ENCODE measurements around the gene KRTAP17-1. TPM values are rescaled to one million over a fixed set of nuclear protein-coding genes. Genes with fewer than 3 reads are reported as not detected.
"Not testable (repeated sequence)": the region's sequence is repeated elsewhere in the genome, so short reads cannot be mapped to it uniquely, and the experiment has no call there.

The KRTAP17-1 gene
- total RNA-seq, 2 experiments from 2014 or later = not detected

DNA sequence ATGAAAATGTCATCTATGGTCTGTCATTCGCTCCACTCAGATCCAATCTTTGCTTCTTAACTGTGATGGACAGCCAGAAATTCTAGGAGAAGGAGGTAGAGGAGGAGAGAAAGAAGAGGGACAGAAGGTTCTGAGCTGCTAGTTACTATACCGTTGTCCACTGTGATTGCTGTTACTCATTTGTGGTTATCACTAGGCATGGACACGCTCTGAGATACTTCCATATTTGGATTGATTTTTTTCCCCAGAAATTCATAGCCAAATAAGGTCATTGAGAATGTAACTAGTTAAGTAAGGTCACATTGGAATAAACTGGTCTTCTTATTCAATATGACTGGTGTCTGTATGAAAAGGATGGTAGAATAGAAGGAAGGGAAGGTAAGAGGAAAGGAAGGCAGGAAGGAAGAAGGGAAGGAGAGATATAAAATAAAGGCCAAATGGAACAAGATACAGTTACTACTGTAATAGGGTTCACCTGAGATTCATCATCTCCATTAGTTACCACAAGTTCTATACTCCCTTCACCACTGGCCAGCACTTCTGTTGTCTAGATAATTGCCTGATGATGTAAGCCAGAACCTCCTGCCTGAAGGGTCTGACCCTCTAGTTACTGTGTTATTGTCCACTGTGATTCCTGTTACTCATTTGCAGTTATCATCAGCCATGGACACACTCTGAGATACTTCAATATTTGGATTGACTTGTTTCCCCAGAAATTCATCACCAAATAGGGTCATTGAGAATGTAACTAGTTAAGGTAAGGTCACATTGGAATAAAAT lies 37.1 kb downstream of the KRTAP17-1 start:
- no peaks in the 10 kb centered on the region for H3K4me1 Mint-ChIP-seq
- CTCF ChIA-PET = no interaction called here
- DNase-seq = no peak
- H3K9me3 Mint-ChIP-seq = peaks cover 1% of the 10 kb centered on the region
- POLR2A ChIA-PET = interaction anchor here (0.8 kb wide), 1 partner anchor 412 kb away, joined by 3 read pairs; no protein-coding TSS in a partner anchor
- no peak overlapping the region for H3K27ac Mint-ChIP-seq
- peaks cover 10% of the 10 kb centered on the region for H3K27me3 Mint-ChIP-seq
- no peak overlapping the region for H3K4me3 Mint-ChIP-seq
- no peaks in the 10 kb centered on the region for H3K36me3 Mint-ChIP-seq (ENCODE audit: low read depth)

DNA sequence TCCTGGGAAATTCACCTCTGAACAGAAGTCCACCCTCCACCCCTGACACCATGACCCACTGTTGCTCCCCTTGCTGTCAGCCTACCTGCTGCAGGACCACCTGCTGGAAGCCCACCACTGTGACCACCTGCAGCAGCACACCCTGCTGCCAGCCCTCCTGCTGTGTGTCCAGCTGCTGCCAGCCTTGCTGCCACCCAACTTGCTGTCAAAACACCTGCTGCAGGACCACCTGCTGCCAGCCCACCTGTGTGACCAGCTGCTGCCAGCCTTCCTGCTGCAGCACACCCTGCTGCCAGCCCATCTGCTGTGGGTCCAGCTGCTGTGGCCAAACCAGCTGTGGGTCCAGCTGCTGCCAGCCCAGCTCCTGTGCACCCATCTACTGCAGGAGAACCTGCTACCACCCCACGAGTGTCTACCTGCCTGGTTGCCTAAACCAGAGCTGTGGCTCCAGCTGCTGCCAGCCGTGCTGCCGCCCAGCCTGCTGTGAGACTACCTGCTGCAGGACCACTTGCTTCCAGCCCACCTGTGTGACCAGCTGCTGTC lies 39.8 kb downstream of the KRTAP17-1 start, which contains the start of gene KRTAP9-7:
Gene KRTAP9-7 (plus strand): TSS at position 51 of the 543 bp plus-strand sequence. CDS start 0 bp downstream, at position 51.
- peaks cover 14% of the 10 kb centered on the region for H3K27me3 Mint-ChIP-seq
- DNase-seq; CTCF ChIA-PET; H3K4me3 Mint-ChIP-seq; H3K27ac Mint-ChIP-seq; H3K4me1 Mint-ChIP-seq; H3K9me3 Mint-ChIP-seq; H3K36me3 Mint-ChIP-seq (ENCODE audit: low read depth): not testable (repeated sequence)
- POLR2A ChIA-PET = interaction anchor here (0.6 kb wide), 1 partner anchor 12 kb away, joined by 3 read pairs; no protein-coding TSS in a partner anchor

DNA sequence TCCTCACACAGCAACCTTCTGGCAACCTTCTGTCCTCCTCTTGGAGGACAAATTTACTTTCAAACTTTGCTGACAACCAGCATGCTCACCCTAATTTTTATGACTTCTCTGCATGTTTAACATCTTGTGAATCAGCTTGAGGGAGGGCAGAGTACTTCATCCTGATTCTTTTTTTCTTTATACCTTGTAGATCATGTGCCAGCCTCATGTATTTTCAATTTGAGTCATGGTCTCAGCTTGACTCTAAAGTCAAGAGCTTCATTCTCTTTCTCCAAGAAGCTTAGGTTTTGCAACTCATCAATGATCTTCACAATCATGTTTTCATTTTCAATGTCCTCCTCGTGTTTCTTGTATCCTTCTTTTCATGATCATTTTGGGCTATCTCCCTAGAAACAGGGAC lies 43.7 kb downstream of the KRTAP17-1 start:
- POLR2A ChIA-PET = no interaction called here
- Mint-ChIP-seq H3K9me3 (no peaks in the 10 kb centered on the region), H3K27ac (no peak overlapping the region), H3K4me3 (no peak overlapping the region), H3K4me1 (peaks cover 8% of the 10 kb centered on the region), H3K27me3 (peaks cover 19% of the 10 kb centered on the region), H3K36me3 (ENCODE audit: low read depth) (no peaks in the 10 kb centered on the region)
- no peak for DNase-seq
- CTCF ChIA-PET = no interaction called here

DNA sequence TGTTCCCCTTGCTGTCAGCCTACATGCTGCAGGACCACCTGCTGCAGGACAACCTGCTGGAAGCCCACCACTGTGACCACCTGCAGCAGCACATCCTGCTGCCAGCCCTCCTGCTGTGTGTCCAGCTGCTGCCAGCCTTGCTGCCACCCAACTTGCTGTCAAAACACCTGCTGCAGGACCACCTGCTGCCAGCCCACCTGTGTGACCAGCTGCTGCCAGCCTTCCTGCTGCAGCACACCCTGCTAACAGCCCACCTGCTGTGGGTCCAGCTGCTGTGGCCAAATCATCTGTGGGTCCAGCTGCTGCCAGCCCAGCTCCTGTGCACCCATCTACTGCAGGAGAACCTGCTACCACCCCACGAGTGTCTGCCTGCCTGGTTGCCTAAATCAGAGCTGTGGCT lies 44.2 kb downstream of the KRTAP17-1 start:
- H3K4me1 Mint-ChIP-seq; CTCF ChIA-PET; DNase-seq; H3K9me3 Mint-ChIP-seq; H3K27ac Mint-ChIP-seq; H3K4me3 Mint-ChIP-seq; H3K36me3 Mint-ChIP-seq (ENCODE audit: low read depth); POLR2A ChIA-PET: not testable (repeated sequence)
- peaks cover 16% of the 10 kb centered on the region for H3K27me3 Mint-ChIP-seq

DNA sequence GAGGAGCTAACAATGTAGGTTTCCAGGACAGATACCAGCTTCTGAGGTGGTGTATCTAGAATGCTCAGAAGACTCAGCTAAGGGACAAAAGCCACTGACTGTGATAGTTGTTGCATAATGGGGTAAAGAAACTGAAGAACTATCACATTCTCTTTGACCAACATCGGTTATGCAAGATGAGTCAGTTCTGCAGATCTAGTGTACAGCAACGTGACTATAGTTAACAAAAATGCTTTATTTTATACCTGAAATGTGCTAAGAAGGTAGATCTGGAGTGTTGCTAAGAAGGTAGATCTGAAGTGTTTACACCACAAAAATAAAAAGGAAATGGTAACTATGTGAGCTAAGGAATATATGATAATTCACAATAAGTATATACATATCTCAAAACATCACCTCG lies 47.8 kb downstream of the KRTAP17-1 start:
- ChIA-PET POLR2A (no interaction called here), CTCF (no interaction called here)
- Mint-ChIP-seq H3K36me3 (ENCODE audit: low read depth) (no peaks in the 10 kb centered on the region), H3K27ac (no peak overlapping the region), H3K9me3 (no peaks in the 10 kb centered on the region), H3K27me3 (peaks cover 19% of the 10 kb centered on the region), H3K4me3 (no peak overlapping the region), H3K4me1 (peaks cover 8% of the 10 kb centered on the region)
- DNase-seq = no peak

DNA sequence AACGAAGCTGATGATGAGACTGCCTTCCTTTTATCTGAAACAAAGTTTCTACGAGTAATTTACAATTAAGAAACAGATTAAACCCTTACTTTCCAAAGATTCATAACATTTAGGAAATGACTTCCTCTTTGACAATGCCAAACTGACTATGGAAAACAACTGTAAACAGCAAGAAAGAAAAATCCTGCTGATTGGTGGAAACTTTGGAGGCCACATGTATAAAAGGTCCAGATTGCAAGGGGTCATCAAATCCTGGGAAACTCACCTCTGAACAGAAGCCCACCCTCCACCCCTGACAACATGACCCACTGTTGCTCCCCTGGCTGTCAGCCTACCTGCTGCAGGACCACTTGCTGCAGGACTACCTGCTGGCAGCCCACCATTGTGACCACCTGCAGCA lies 50.4 kb downstream of the KRTAP17-1 start, which contains the start of gene KRTAP9-6:
Gene KRTAP9-6 (plus strand): TSS at position 301 of the 400 bp plus-strand sequence. CDS start 0 bp downstream, at position 301.
- no peak within 1 kb of the TSS for H3K27ac Mint-ChIP-seq
- ChIA-PET POLR2A (no interaction called here), CTCF (no interaction called here)
- H3K4me3 Mint-ChIP-seq = no peak within 1 kb of the TSS
- H3K27me3 Mint-ChIP-seq = peaks cover 34% of the 10 kb centered on the region
- H3K4me1 Mint-ChIP-seq = no peaks in the 10 kb centered on the region
- peaks cover 2% of the 10 kb centered on the region for H3K9me3 Mint-ChIP-seq
- H3K36me3 Mint-ChIP-seq (ENCODE audit: low read depth) = no peaks in the 10 kb centered on the region
- DNase-seq = no peak

Other genes starting within 250 kb of the KRTAP17-1 start
- not detected for gene KRTAP2-4, start 249.8 kb downstream of the KRTAP17-1 start, total RNA-seq
- gene KRTAP4-7, start 231.6 kb downstream of the KRTAP17-1 start, total RNA-seq = not detected
- not detected for gene KRTAP4-8, start 217.6 kb downstream of the KRTAP17-1 start, total RNA-seq
- not detected for gene KRTAP4-16, start 213.5 kb downstream of the KRTAP17-1 start, total RNA-seq
- gene KRTAP4-9, start 210.3 kb downstream of the KRTAP17-1 start, total RNA-seq = not detected
- not detected for gene KRTAP4-11, start 197.3 kb downstream of the KRTAP17-1 start, total RNA-seq
- gene KRTAP4-12, start 191.5 kb downstream of the KRTAP17-1 start, total RNA-seq = not detected
- gene KRTAP4-6, start 175.2 kb downstream of the KRTAP17-1 start, total RNA-seq = not detected
- gene KRTAP4-5, start 165.9 kb downstream of the KRTAP17-1 start, total RNA-seq = not detected
- not detected for gene KRTAP4-4, start 155.0 kb downstream of the KRTAP17-1 start, total RNA-seq
- not detected for gene KRTAP4-3, start 147.5 kb downstream of the KRTAP17-1 start, total RNA-seq
- not detected for gene KRTAP4-2, start 137.5 kb downstream of the KRTAP17-1 start, total RNA-seq
- not detected for gene KRTAP4-1, start 130.8 kb downstream of the KRTAP17-1 start, total RNA-seq
- gene KRTAP9-1, start 125.8 kb downstream of the KRTAP17-1 start, total RNA-seq = not detected
- not detected for gene KRTAP9-2, start 89.1 kb downstream of the KRTAP17-1 start, total RNA-seq
- gene KRTAP9-3, start 83.3 kb downstream of the KRTAP17-1 start, total RNA-seq = not detected
- gene KRTAP9-8, start 77.7 kb downstream of the KRTAP17-1 start, total RNA-seq = not detected
- not detected for gene KRTAP9-4, start 66.0 kb downstream of the KRTAP17-1 start, total RNA-seq
- not detected for gene KRTAP9-9, start 60.3 kb downstream of the KRTAP17-1 start, total RNA-seq
- not detected for gene KRTAP9-6, start 50.3 kb downstream of the KRTAP17-1 start, total RNA-seq
- not detected for gene KRTAP9-7, start 40.0 kb downstream of the KRTAP17-1 start, total RNA-seq
- not detected for gene KRTAP29-1, start 12.9 kb downstream of the KRTAP17-1 start, total RNA-seq
- under 1 TPM in 1 of 2 experiments, not detected in 1; 0.13 TPM for gene KRTAP16-1, start 6.4 kb downstream of the KRTAP17-1 start, total RNA-seq
- gene KRT33A, start 35.1 kb upstream of the KRTAP17-1 start, total RNA-seq = not detected
- not detected for gene KRT33B, start 54.1 kb upstream of the KRTAP17-1 start, total RNA-seq
- gene KRT34, start 66.6 kb upstream of the KRTAP17-1 start, total RNA-seq = not detected
- gene KRT31, start 81.9 kb upstream of the KRTAP17-1 start, total RNA-seq = not detected
- gene KRT37, start 108.9 kb upstream of the KRTAP17-1 start, total RNA-seq = not detected
- gene KRT38, start 125.3 kb upstream of the KRTAP17-1 start, total RNA-seq = not detected
- not detected for gene KRT32, start 151.7 kb upstream of the KRTAP17-1 start, total RNA-seq
- gene KRT35, start 165.4 kb upstream of the KRTAP17-1 start, total RNA-seq = not detected
- not detected for gene KRT36, start 174.2 kb upstream of the KRTAP17-1 start, total RNA-seq
- not detected for gene KRT13, start 189.9 kb upstream of the KRTAP17-1 start, total RNA-seq
- not detected for gene KRT15, start 203.2 kb upstream of the KRTAP17-1 start, total RNA-seq
- gene KRT19, start 212.6 kb upstream of the KRTAP17-1 start, total RNA-seq = not detected

Data from activated CD4-positive, alpha-beta memory T cell treated with anti-CD3 and anti-CD28 coated beads, Interleukin-2, amount 10 ng/mL, durations not matched to agents 7 days and 5 days (primary cell).